ENCODE measurements around the gene CFAP90. TPM values are rescaled to one million over a fixed set of nuclear protein-coding genes. Genes with fewer than 3 reads are reported as not detected.

CFAP90 gene
- polyA plus RNA-seq, 2 of the 4 experiments (the other 2 are of a cell fraction), result 0.17 to 0.25 TPM

DNA sequence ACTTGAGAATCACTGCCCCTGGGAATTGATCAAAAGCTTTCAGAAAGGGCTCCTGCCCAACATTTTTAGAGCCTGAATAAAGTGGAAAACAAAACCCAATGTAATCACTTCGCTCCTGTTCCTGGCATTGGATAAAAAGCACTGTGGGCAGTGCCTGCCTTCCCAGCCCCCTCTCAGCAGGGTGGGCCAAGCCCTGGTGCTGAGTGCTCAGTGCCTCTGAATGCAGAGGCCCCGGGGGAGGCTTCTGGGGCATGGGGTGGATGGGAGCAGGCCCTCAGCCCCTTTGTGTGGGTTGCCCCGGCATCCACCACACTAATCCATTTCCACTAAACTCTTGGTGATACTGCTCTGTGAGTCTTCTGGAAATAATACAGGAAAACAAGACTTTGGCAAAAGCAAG is 55.6 kb downstream of the CFAP90 start:
- POLR2A ChIA-PET, result interaction anchor here (0.7 kb wide), 1 partner anchor 19 kb away, joined by 4 read pairs; no protein-coding TSS in a partner anchor
- Histone ChIP-seq H3K9me3 (no peaks in the 10 kb centered on the region), H3K27ac (no peak overlapping the region), H3K4me3 (no peak overlapping the region), H3K4me1 (no peaks in the 10 kb centered on the region), H3K4me2 (no peak overlapping the region)
- FAIRE-seq (no peak), DNase-seq (ENCODE audit: low read depth in 1 of 2, low spot score in 1 of 2) (no peak), ATAC-seq (no peak)
- CTCF ChIA-PET, result interaction anchor here (2.7 kb wide), 1 partner anchor 21 kb away, joined by 9 read pairs; no protein-coding TSS in a partner anchor
- TF ChIP-seq POLR2A (IDR thresholded peaks at IDR 0.05; ENCODE audit: low read length) (no peak), TP53 (CRISPR knock-in tag; IDR thresholded peaks at IDR 0.05) (no peak), KDM5A (IDR thresholded peaks at IDR 0.05) (no peak)
- WGBS (ENCODE audit: missing lambda C conversion rate), result 0% methylated on average over 1 of the region's 3 CpGs

DNA sequence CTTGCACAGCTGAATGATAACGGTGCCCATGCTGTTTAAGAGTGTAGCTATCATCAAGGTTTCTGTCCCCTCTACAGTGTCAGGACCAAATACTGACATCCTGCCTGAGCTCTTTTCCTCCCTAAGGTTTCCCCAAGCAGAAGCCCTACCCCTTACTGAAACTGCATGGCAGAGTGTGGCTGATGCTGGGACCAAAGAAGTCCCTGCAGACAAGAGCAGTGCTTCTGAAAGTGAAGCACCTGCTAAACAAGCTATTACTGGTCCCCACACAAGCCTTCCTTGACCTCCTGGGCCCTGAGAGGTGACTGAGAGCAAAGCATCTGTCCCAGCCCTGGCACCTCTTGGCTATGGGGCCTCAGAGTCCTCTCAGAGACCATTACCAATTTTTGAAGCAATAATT is 56.1 kb downstream of the CFAP90 start:
- DNase-seq (ENCODE audit: low read depth in 1 of 2, low spot score in 1 of 2) (no peak), ATAC-seq (no peak), FAIRE-seq (no peak)
- H3K27ac ChIP-seq, result no peak overlapping the region
- ChIA-PET POLR2A (interaction anchor here (0.7 kb wide), 1 partner anchor 20 kb away, joined by 4 read pairs; no protein-coding TSS in a partner anchor), CTCF (interaction anchor here (2.7 kb wide), 1 partner anchor 22 kb away, joined by 9 read pairs; no protein-coding TSS in a partner anchor)
- no peaks in the 10 kb centered on the region for H3K4me1 ChIP-seq
- WGBS (ENCODE audit: missing lambda C conversion rate), result 0% methylated on average over 1 of the region's 1 CpG
- H3K9me3 ChIP-seq, result no peaks in the 10 kb centered on the region
- TF ChIP-seq MYC (IDR thresholded peaks at IDR 0.05; ENCODE audit: borderline replicate concordance, low read length) (no peak), RAD21 (conservative IDR thresholded peaks at IDR 0.05 in 1 of 2, IDR thresholded peaks at IDR 0.05 in 1 of 2) (no peak), HOXB13 (CRISPR knock-in tag; IDR thresholded peaks at IDR 0.05; ENCODE audit: low read depth) (no peak), SMC3 (IDR thresholded peaks at IDR 0.05) (no peak), EHF (CRISPR knock-in tag; IDR thresholded peaks at IDR 0.05) (no peak), ZNF302 (CRISPR knock-in tag; IDR thresholded peaks at IDR 0.05) (no peak), ZFP36 (IDR thresholded peaks at IDR 0.05; ENCODE audit: borderline replicate concordance, partially characterized antibody) (no peak), GATA3 (IDR thresholded peaks at IDR 0.05; ENCODE audit: borderline replicate concordance) (no peak)
- TF ChIP-seq, protein P1, sequence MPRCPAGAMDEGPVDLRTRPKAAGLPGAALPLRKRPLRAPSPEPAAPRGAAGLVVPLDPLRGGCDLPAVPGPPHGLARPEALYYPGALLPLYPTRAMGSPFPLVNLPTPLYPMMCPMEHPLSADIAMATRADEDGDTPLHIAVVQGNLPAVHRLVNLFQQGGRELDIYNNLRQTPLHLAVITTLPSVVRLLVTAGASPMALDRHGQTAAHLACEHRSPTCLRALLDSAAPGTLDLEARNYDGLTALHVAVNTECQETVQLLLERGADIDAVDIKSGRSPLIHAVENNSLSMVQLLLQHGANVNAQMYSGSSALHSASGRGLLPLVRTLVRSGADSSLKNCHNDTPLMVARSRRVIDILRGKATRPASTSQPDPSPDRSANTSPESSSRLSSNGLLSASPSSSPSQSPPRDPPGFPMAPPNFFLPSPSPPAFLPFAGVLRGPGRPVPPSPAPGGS (IDR thresholded peaks at IDR 0.05), result no peak
- no peak overlapping the region for H3K4me3 ChIP-seq
- H3K4me2 ChIP-seq, result no peak overlapping the region

DNA sequence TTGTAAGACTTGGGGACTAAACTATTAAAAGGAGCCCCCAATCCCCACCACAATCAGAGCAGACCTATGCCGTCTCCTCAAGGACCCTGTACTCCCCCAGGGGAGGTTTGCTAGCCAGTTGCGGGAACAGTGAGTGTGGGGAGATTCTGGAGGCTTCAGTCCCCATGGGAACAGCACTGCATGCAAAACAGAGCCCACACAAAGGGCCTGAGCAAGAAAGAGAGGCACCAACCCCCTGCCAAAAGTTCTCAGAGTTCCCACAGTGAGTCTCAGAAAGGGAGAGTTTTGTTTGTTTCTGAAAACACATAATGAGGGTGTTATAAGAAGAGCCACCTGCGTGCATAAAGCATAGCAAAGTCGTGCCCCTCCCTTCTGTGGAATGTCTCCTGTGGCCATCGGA is 56.6 kb downstream of the CFAP90 start:
- Histone ChIP-seq H3K4me3 (no peak overlapping the region), H3K4me2 (no peak overlapping the region), H3K27ac (no peak overlapping the region), H3K4me1 (no peaks in the 10 kb centered on the region), H3K9me3 (no peaks in the 10 kb centered on the region)
- no peak for FAIRE-seq
- no peak for TF ChIP-seq FOSB (CRISPR knock-in tag; IDR thresholded peaks at IDR 0.05)
- TF ChIP-seq, protein P1 (IDR thresholded peaks at IDR 0.05), result no peak
- no peak for TF ChIP-seq HOXA7 (CRISPR knock-in tag; IDR thresholded peaks at IDR 0.05)
- TF ChIP-seq, protein P2, sequence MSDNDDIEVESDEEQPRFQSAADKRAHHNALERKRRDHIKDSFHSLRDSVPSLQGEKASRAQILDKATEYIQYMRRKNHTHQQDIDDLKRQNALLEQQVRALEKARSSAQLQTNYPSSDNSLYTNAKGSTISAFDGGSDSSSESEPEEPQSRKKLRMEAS (IDR thresholded peaks at IDR 0.05), result no peak
- no peak for TF ChIP-seq RARB (CRISPR knock-in tag; IDR thresholded peaks at IDR 0.05)
- TF ChIP-seq, protein P3, sequence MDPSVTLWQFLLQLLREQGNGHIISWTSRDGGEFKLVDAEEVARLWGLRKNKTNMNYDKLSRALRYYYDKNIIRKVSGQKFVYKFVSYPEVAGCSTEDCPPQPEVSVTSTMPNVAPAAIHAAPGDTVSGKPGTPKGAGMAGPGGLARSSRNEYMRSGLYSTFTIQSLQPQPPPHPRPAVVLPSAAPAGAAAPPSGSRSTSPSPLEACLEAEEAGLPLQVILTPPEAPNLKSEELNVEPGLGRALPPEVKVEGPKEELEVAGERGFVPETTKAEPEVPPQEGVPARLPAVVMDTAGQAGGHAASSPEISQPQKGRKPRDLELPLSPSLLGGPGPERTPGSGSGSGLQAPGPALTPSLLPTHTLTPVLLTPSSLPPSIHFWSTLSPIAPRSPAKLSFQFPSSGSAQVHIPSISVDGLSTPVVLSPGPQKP (IDR thresholded peaks at IDR 0.05; ENCODE audit: low read depth, low read length), result no peak
- TF ChIP-seq KDM1A (IDR thresholded peaks at IDR 0.05; ENCODE audit: low read depth), result no peak
- TF ChIP-seq CHD2 (IDR thresholded peaks at IDR 0.05; ENCODE audit: low read length, partially characterized antibody), result no peak
- TF ChIP-seq ZC3H11A (IDR thresholded peaks at IDR 0.05), result no peak
- no peak for TF ChIP-seq TFCP2L1 (CRISPR knock-in tag; IDR thresholded peaks at IDR 0.05)
- TF ChIP-seq, protein P4, sequence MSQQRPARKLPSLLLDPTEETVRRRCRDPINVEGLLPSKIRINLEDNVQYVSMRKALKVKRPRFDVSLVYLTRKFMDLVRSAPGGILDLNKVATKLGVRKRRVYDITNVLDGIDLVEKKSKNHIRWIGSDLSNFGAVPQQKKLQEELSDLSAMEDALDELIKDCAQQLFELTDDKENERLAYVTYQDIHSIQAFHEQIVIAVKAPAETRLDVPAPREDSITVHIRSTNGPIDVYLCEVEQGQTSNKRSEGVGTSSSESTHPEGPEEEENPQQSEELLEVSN (IDR thresholded peaks at IDR 0.05; ENCODE audit: borderline replicate concordance, low read depth), result no peak
- no peak for TF ChIP-seq NFE2L2 (conservative IDR thresholded peaks at IDR 0.05; ENCODE audit: low read length)
- no peak for ATAC-seq
- ChIA-PET CTCF (interaction anchor here (1.5 to 2.7 kb wide), 2 partner anchors 22 to 23 kb away, joined by 4 to 9 read pairs; no protein-coding TSS in a partner anchor), POLR2A (no interaction called here)
- WGBS (ENCODE audit: missing lambda C conversion rate), result 11% methylated on average over 5 of the region's 5 CpGs
- peak in 1 of 2 experiments; percentile 4 for DNase-seq (ENCODE audit: low read depth in 1 of 2, low spot score in 1 of 2)
